Hepatocyte (in vitro differentiated cells): Measurements from ENCODE around the gene GTSF1L.

Source experiments
- EZH2 ChIP-seq: fragments of 200-600 bp; sonication (generic); IDR thresholded peaks from 2 replicates; pipeline ENCODE4 v1.6.1; 2016; ENCODE audit warnings: antibody characterized with exemption, mild to moderate bottlenecking, borderline replicate concordance
- EZH2phosphoT487 ChIP-seq: fragments of 200-600 bp; sonication (generic); IDR thresholded peaks from one replicate; pipeline ENCODE4 v1.6.1; 2018; ENCODE audit warnings: antibody characterized with exemption, mild to moderate bottlenecking, low read depth, moderate library complexity; ENCODE audit not compliant: unreplicated experiment, severe bottlenecking
- TF ChIP-seq, protein P1 (sequence below): fragments of 200-600 bp; sonication (generic); IDR thresholded peaks from 2 replicates; pipeline ENCODE4 v1.5.1; 2016; ENCODE audit warnings: antibody characterized with exemption, mild to moderate bottlenecking; ENCODE audit not compliant: poor library complexity

DNA sequence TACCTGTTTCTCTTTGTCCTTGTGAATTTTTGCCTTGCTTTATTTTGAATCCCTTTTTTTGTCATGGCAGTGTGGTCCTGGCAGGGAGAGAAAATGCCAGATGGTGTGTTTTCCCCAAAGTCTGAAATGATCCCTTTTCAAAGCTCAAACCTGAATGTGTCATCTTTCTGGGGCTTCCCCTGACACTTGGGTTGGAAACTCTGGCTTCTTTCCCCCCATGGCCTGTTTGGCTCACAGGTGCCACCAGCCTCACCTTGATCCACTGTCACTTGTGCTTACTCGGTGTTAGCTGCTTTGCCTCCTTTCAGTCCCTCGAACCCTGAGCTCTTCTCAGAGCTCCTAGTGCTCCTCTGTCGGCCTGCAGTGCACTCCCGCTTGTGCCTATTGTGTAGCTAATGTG lies 37.6 kb downstream of the GTSF1L start:
- TF ChIP-seq EZH2 (no peak), EZH2phosphoT487 (no peak)
- TF ChIP-seq, protein P1, sequence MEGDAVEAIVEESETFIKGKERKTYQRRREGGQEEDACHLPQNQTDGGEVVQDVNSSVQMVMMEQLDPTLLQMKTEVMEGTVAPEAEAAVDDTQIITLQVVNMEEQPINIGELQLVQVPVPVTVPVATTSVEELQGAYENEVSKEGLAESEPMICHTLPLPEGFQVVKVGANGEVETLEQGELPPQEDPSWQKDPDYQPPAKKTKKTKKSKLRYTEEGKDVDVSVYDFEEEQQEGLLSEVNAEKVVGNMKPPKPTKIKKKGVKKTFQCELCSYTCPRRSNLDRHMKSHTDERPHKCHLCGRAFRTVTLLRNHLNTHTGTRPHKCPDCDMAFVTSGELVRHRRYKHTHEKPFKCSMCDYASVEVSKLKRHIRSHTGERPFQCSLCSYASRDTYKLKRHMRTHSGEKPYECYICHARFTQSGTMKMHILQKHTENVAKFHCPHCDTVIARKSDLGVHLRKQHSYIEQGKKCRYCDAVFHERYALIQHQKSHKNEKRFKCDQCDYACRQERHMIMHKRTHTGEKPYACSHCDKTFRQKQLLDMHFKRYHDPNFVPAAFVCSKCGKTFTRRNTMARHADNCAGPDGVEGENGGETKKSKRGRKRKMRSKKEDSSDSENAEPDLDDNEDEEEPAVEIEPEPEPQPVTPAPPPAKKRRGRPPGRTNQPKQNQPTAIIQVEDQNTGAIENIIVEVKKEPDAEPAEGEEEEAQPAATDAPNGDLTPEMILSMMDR = no peak
